ENCODE measurements around the gene DGKA.
A peak's percentile ranks its signal among the peaks of the same experiment; 100 is the strongest.

Gene DGKA

GRCh38 chr12:55931780-55932550 lies 1.0 kb downstream of the DGKA start:
- DNase-seq = no peak

- no peak for DNase-seq
Measured at GRCh38 chr12:55932551-55932910, 1.6 kb downstream of the DGKA start.

- no peak for DNase-seq
Measured at GRCh38 chr12:55933169-55933798, 2.3 kb downstream of the DGKA start.

GRCh38 chr12:55933799-55934742 lies 3.1 kb downstream of the DGKA start:
- DNase-seq = no peak

GRCh38 chr12:55934773-55935172 lies 3.8 kb downstream of the DGKA start:
- no peak for DNase-seq

GRCh38 chr12:55935738-55936151 lies 4.8 kb downstream of the DGKA start:
- DNase-seq = no peak

- DNase-seq = no peak
Measured at GRCh38 chr12:55937981-55938380, 7.0 kb downstream of the DGKA start.

GRCh38 chr12:55938826-55939501 lies 8.0 kb downstream of the DGKA start:
- DNase-seq = no peak

GRCh38 chr12:55940065-55940732 lies 9.2 kb downstream of the DGKA start:
- DNase-seq = peak; percentile 78

- DNase-seq = no peak
Measured at GRCh38 chr12:55942055-55942454, 11.1 kb downstream of the DGKA start.

GRCh38 chr12:55942577-55943136 lies 11.7 kb downstream of the DGKA start:
- no peak for DNase-seq

- DNase-seq = no peak
Measured at GRCh38 chr12:55946553-55946952, 15.6 kb downstream of the DGKA start.

GRCh38 chr12:55955344-55955743 lies 24.4 kb downstream of the DGKA start:
- no peak for DNase-seq

GRCh38 chr12:55955800-55956508 lies 25.0 kb downstream of the DGKA start:
- DNase-seq = no peak

GRCh38 chr12:55957106-55957859 lies 26.3 kb downstream of the DGKA start:
- DNase-seq = no peak

GRCh38 chr12:55963760-55964159 lies 32.8 kb downstream of the DGKA start:
- no peak for DNase-seq

- DNase-seq = no peak
Measured at GRCh38 chr12:55965240-55965639, 34.3 kb downstream of the DGKA start.

GRCh38 chr12:55965941-55966407 lies 35.0 kb downstream of the DGKA start, which contains the start of gene PMEL:
TSS of gene PMEL (minus strand) at chr12:55966042. CDS start at chr12:55966011, 31 bp downstream.
- no peak for DNase-seq

GRCh38 chr12:55966408-55967281 lies 35.7 kb downstream of the DGKA start, which contains the start of gene CDK2:
TSS of gene CDK2 (plus strand) at chr12:55966830. CDS start at chr12:55967009, 179 bp downstream.
- peak; percentile 76 for DNase-seq
